ENCODE results near the gene KIFAP3.

GRCh38 chr1:169958987-169959386 is 115.5 kb downstream of the KIFAP3 start:
- TF ChIP-seq CTCF (IDR thresholded peaks at IDR 0.05) (no peak), EP300 (IDR thresholded peaks at IDR 0.05) (no peak), POLR2A (IDR thresholded peaks at IDR 0.05) (no peak)
